ENCODE data around the gene TMEM179B.
"Not testable (repeated sequence)": the region's sequence is repeated elsewhere in the genome, so short reads cannot be mapped to it uniquely, and the experiment has no call there.

The TMEM179B gene

GRCh38 chr11:62787005-62787759 is at the start of gene TMEM179B:
Gene TMEM179B (plus strand): TSS chr11:62787402. CDS start chr11:62787432, 30 bp downstream.
- DNase-seq (ENCODE audit: low read depth) = peak; percentile 95

- no peak for DNase-seq (ENCODE audit: low read depth)
Observed at GRCh38 chr11:62747475-62748160, 39.6 kb upstream of the TMEM179B start.

GRCh38 chr11:62749931-62750330 is 37.3 kb upstream of the TMEM179B start:
- not testable (repeated sequence) for DNase-seq (ENCODE audit: low read depth)

- DNase-seq (ENCODE audit: low read depth) = no peak
Observed at GRCh38 chr11:62752177-62752785, 34.9 kb upstream of the TMEM179B start.

- DNase-seq (ENCODE audit: low read depth) = no peak
Observed at GRCh38 chr11:62752994-62753735, 34.0 kb upstream of the TMEM179B start.

GRCh38 chr11:62753736-62754603 is 33.2 kb upstream of the TMEM179B start, which contains the start of gene ZBTB3:
Gene ZBTB3 (minus strand): TSS chr11:62754160. CDS start chr11:62753664, 496 bp downstream.
- peak; percentile 92 for DNase-seq (ENCODE audit: low read depth)

GRCh38 chr11:62755086-62755615 is 32.1 kb upstream of the TMEM179B start:
- DNase-seq (ENCODE audit: low read depth) = no peak

GRCh38 chr11:62757846-62758788 is 29.1 kb upstream of the TMEM179B start:
- no peak for DNase-seq (ENCODE audit: low read depth)

GRCh38 chr11:62760867-62761227 is 26.4 kb upstream of the TMEM179B start:
- DNase-seq (ENCODE audit: low read depth) = not testable (repeated sequence)

GRCh38 chr11:62770778-62771143 is 16.4 kb upstream of the TMEM179B start:
- DNase-seq (ENCODE audit: low read depth) = no peak

GRCh38 chr11:62771144-62772021 is 15.8 kb upstream of the TMEM179B start, which contains the start of gene TAF6L:
Gene TAF6L (plus strand): TSS chr11:62771396. CDS start chr11:62775784, 4,388 bp downstream.
- peak; percentile 88 for DNase-seq (ENCODE audit: low read depth)

GRCh38 chr11:62774407-62774806 is 12.8 kb upstream of the TMEM179B start:
- DNase-seq (ENCODE audit: low read depth) = no peak

- no peak for DNase-seq (ENCODE audit: low read depth)
Observed at GRCh38 chr11:62775646-62776045, 11.6 kb upstream of the TMEM179B start.

- DNase-seq (ENCODE audit: low read depth) = no peak
Observed at GRCh38 chr11:62777389-62777788, 9.8 kb upstream of the TMEM179B start.

- DNase-seq (ENCODE audit: low read depth) = no peak
Observed at GRCh38 chr11:62778441-62778840, 8.8 kb upstream of the TMEM179B start.

- no peak for DNase-seq (ENCODE audit: low read depth)
Observed at GRCh38 chr11:62782753-62783152, 4.4 kb upstream of the TMEM179B start.

GRCh38 chr11:62786318-62787004 is 741 bp upstream of the TMEM179B start:
- DNase-seq (ENCODE audit: low read depth) = peak; percentile 80

GRCh38 chr11:62788991-62789390 is 1.8 kb downstream of the TMEM179B start:
- no peak for DNase-seq (ENCODE audit: low read depth)
